ENCODE measurements around the gene SARS2.

DNA sequence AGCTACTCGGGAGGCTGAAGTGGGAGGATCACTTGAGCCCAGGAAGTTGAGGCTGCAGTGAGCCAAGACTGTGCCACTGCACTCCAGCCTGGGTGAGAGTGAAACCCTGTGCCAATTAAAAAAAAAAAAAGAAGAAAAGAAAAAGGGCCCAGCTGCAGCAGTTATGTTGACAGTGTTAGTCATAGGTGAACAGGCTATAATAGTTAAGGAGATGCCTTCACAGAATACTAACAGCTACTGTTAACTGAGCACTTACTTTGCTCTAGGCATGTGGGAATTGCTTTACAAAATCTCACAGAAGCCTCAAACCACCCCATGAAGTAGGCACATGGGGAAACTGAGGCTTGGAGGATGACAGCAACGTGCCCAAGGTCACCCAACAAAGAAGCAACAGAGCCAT, 41.1 kb upstream of the SARS2 start:
- TF ChIP-seq POLR2A (IDR thresholded peaks at IDR 0.05) = no peak
- TF ChIP-seq, protein P1, sequence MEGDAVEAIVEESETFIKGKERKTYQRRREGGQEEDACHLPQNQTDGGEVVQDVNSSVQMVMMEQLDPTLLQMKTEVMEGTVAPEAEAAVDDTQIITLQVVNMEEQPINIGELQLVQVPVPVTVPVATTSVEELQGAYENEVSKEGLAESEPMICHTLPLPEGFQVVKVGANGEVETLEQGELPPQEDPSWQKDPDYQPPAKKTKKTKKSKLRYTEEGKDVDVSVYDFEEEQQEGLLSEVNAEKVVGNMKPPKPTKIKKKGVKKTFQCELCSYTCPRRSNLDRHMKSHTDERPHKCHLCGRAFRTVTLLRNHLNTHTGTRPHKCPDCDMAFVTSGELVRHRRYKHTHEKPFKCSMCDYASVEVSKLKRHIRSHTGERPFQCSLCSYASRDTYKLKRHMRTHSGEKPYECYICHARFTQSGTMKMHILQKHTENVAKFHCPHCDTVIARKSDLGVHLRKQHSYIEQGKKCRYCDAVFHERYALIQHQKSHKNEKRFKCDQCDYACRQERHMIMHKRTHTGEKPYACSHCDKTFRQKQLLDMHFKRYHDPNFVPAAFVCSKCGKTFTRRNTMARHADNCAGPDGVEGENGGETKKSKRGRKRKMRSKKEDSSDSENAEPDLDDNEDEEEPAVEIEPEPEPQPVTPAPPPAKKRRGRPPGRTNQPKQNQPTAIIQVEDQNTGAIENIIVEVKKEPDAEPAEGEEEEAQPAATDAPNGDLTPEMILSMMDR (IDR thresholded peaks at IDR 0.05) = no peak

Measured in prostate gland (tissue), 2 donors.